COLO668 (cell line): ENCODE measurements around the gene ALDH3B2.

Source experiments
- DNase-seq: peaks from one replicate; lab custom pipeline; 2025; ENCODE audit not compliant: unreplicated experiment; lab: John Stamatoyannopoulos, UW

ALDH3B2 gene

DNA sequence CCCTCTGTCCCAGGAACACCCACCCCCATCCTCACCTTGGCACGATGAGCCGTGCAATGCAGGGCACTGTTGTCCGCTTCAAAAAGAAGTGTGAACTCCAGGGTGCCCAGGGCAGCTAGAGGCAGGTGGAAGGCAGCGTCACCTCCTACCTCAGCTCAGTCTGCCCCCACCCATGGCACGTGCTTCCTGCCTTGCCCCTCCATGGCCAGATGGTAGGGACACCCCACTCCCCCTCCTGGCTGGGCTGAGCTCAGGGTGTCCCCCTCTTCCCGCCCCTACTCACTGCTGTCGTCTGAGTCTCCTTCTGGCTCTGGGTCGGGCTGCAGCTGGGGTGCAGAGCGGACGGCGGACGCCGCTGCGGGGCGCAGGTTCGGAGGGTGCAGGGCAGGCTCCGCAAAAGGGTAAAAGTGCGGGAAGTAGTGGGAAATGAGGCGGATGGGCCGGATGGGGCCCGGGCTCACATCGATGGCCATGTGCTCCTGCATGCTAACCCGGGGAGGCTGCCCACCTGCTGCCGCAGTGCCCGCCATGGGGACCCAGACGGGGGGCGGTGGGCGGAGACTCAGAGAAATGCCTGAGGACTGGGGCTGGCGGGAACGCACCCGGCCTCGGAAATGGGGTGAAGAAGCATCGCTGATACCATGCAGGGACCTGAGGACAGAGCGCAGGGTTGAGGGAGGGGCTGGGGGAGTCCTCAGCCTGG, 58.5 kb downstream of the ALDH3B2 start:
- DNase-seq = no peak

DNA sequence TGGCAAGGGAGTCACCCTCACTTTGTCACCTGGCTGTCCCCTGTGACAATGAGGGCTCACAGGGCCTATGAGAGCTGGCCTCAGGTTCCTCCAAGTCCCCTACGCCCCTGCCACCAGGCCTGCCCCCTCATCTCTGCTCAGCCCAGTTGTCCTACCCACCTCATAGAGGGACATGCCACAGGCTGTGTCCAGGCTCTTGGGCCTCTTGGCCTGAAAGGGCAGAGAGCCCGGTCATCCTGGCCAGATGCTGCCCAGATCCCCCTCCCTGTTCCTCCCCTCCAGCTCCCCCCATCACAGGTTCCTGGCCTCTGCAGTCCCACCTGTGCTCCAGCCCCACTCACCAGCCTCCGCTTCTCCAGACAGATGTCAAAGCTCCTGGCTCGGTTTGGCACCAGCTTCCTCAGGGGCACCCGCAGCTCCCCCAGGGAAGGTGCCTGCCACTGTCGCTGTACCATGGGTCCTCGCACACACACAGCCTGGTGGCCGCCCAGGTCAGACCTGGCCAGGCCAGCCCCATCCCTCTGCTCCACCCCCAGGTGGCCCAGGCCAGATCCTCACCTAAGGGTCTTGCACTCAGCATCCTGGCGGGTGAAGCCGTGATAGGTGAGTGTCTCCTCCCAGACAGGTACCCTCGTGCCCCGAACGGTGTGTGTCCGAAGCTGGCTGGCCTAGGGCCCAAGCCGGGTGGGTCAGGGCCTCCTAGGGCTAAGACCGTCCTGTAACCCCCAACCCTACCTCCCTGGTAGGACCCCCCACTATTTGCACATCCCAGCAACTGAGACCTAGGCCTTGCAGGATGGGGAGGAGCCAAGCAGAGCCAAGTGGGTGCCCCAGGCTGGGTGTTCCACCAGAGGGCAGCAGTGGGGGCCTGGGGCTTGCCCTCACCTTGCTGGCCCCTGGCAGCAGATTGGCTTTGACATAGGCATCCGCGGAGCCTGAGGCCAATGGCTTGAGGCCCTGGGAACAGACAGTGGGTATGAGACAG, 59.4 kb downstream of the ALDH3B2 start:
- DNase-seq = peak; percentile 58

DNA sequence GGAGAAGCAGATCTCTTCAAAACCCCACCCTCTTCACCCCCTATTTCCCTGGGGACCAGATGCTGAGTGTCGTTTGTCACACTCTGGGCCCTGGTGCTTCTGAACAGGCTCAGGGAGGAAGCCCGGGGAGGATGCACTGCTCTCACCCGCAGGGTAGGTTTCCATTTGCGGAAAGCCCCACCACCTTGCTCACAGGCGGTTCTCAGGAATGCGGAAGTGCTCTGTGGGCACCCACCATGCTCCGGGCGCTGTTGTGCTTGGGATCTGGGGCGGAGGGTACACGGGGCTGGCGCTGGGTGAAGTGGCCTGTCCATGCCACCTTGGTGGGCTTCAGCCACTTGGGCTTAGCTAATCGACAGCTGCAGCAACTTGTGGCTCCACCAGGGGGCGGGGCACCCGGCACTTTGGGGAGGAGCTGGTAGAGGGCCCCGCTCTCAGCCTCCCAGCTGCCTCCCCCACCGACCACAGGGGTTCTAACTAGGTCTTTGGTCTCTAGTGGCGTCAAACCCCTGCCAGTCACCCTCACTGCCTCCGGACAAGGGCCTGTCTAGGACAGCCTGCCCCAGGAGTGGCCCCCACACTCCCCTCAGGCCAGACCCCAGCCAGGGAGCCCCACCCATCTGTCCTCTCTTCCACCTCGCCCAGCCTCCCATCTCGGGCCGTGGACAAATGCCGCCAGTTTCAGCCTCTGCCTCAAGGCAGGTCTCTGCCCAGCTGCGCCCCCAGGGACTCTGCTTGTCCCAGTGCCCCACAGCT, 60.3 kb downstream of the ALDH3B2 start:
- DNase-seq = peak; percentile 48

DNA sequence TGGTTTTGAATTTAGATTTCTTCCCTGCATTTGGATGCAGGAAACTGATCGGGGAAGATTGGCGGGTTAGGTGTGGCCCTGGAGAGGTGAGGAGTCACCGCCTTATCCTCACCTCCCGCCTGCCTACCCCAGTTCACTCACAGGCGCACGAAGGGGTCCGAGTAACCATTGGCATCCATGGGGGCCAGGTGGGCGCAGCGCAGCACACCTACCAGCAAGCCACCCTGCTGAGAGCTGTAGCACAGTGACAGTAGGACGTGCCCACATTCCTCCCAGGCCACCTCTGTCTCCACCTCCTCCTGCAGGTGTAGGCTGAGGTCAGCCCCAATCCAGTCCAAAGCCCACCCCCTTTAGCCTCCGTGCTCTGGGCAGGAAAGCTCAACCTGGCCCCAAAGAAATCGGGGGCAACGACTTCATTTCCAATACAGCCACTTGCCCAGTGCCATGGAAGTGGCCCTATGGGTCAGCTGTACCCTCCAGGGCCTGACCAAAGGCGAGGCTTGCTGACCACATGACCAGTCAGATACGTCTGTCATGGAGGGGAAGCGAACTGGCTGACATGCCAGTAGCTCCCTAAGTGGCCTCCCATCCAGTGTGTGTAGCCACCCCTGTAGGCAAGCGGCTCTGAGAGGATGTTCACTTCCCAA, 61.0 kb downstream of the ALDH3B2 start:
- no peak for DNase-seq

DNA sequence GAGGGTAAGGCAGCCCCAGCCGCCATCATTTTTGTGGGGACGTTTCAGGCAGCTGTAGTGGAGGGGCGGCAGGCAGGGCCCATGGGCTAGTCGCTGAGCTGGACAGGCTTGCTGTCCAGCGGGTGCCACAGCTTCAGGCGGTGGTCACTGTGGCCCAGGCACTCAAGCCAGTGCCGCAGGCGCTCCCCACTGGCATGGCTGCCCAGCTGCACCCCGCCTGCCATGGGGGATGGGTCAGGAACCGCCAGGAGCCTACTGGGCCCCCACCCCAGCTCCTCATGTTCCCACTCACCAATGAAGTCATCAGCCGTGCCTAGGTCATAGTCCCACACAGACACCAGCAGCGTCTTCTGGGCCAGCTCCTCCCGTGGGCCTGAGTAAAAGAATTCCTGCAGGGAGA, 61.7 kb downstream of the ALDH3B2 start:
- no peak for DNase-seq
